HepG2 (cell line): ENCODE data around the gene CIROP. TPM values are rescaled to one million over a fixed set of nuclear protein-coding genes. Genes with fewer than 3 reads are reported as not detected.

Experiments
- IKZF1 ChIP-seq: fragments of 450-650 bp; IDR thresholded peaks from 2 replicates; pipeline ENCODE4 v1.7.1; 2016
- KLF16 ChIP-seq, 2 experiments: sonication (generic) in 1 of 2; formaldehyde crosslinking in 1 of 2; IDR thresholded peaks; 2 replicates each; pipeline versions ENCODE4 v1.6.1 to v1.8.0; 2016 to 2023; ENCODE audit warnings: missing genetic modification reagents in 2 of 2, missing compliant biosample characterization in 1 of 2
- PAX8 ChIP-seq: sonication (generic); formaldehyde crosslinking; IDR thresholded peaks from 2 replicates; pipeline ENCODE4 v1.8.0; 2022; ENCODE audit warnings: mild to moderate bottlenecking, missing genetic modification reagents, borderline replicate concordance
- PHF20 ChIP-seq: sonication (generic); formaldehyde crosslinking; IDR thresholded peaks from 2 replicates; pipeline ENCODE4 v1.5.0; 2020; ENCODE audit warnings: mild to moderate bottlenecking, missing genetic modification reagents
- POLR2AphosphoS5 ChIP-seq: IDR thresholded peaks from 2 replicates; pipeline ENCODE4 v1.6.1; 2012; ENCODE audit warnings: low read depth, low read length
- RXRB ChIP-seq: IDR thresholded peaks from 2 replicates; pipeline ENCODE4 v1.6.1; 2016; ENCODE audit warnings: borderline replicate concordance, missing genetic modification reagents, missing compliant biosample characterization
- SOX5 ChIP-seq: IDR thresholded peaks from 2 replicates; pipeline ENCODE4 v1.6.1; 2016; ENCODE audit warnings: borderline replicate concordance
- TAF15 ChIP-seq: fragments of 200-400 bp; formaldehyde crosslinking; IDR thresholded peaks from one replicate; pipeline ENCODE4 v1.6.1; 2018; ENCODE audit warnings: mild to moderate bottlenecking, low read depth, low read length; ENCODE audit not compliant: poor library complexity, severe bottlenecking
- U2AF1 ChIP-seq: fragments of 200-400 bp; formaldehyde crosslinking; optimal IDR thresholded peaks from 2 replicates; pipeline ENCODE3; 2017; ENCODE audit warnings: mild to moderate bottlenecking, low read depth, low read length
- ZHX2 ChIP-seq, 2 experiments: sonication (generic) in 1 of 2; formaldehyde crosslinking in 1 of 2; IDR thresholded peaks; 2 replicates each; pipeline versions ENCODE4 v1.6.1 to v1.9.0; 2014 to 2022; ENCODE audit warnings: antibody characterized with exemption in 1 of 2, borderline replicate concordance in 1 of 2, inconsistent platforms in 1 of 2, low read depth in 1 of 2, missing genetic modification reagents in 1 of 2
- ZNF136 ChIP-seq: sonication (generic); formaldehyde crosslinking; IDR thresholded peaks from 2 replicates; pipeline ENCODE4 v1.8.1; 2022; ENCODE audit warnings: low read depth, mild to moderate bottlenecking, moderate library complexity, missing genetic modification reagents
- ZNF138 ChIP-seq: sonication (generic); formaldehyde crosslinking; IDR thresholded peaks from 2 replicates; pipeline ENCODE4 v1.5.0; 2020; ENCODE audit warnings: mild to moderate bottlenecking, low read depth, missing genetic modification reagents
- ZNF253 ChIP-seq: sonication (generic); formaldehyde crosslinking; IDR thresholded peaks from 2 replicates; pipeline ENCODE4 v1.8.0; 2022; ENCODE audit warnings: mild to moderate bottlenecking, missing genetic modification reagents, borderline replicate concordance
- ZNF556 ChIP-seq: sonication (generic); formaldehyde crosslinking; IDR thresholded peaks from 2 replicates; pipeline ENCODE4 v1.4.0; 2020; ENCODE audit warnings: mild to moderate bottlenecking, missing genetic modification reagents, borderline replicate concordance
- ZNF570 ChIP-seq: sonication (generic); formaldehyde crosslinking; IDR thresholded peaks from 2 replicates; pipeline ENCODE4 v1.4.0; 2020; ENCODE audit warnings: mild to moderate bottlenecking, missing genetic modification reagents, borderline replicate concordance
- ZNF773 ChIP-seq: sonication (generic); formaldehyde crosslinking; IDR thresholded peaks from 2 replicates; pipeline ENCODE4 v1.4.0; 2020; ENCODE audit warnings: missing genetic modification reagents, borderline replicate concordance
- ZNF83 ChIP-seq: sonication (generic); formaldehyde crosslinking; IDR thresholded peaks from 2 replicates; pipeline ENCODE4 v1.4.0; 2020; ENCODE audit warnings: missing genetic modification reagents, mild to moderate bottlenecking, borderline replicate concordance
- ZSCAN25 ChIP-seq: sonication (generic); formaldehyde crosslinking; IDR thresholded peaks from 2 replicates; pipeline ENCODE4 v1.8.0; 2022; ENCODE audit warnings: mild to moderate bottlenecking, missing genetic modification reagents
- ZXDC ChIP-seq: sonication (generic); formaldehyde crosslinking; IDR thresholded peaks from 2 replicates; pipeline ENCODE4 v1.5.0; 2020; ENCODE audit warnings: mild to moderate bottlenecking, missing genetic modification reagents
- polyA plus RNA-seq, 8 experiments: library from polyadenylated mRNA; depleted of rRNA in 3 of 8; stranded (reverse) in 7 of 8; unstranded in 1 of 8; fragments of >200 nt; fragmentation: Illumina TruSeq in 4 of 8; extraction: Trizol in 4 of 8; gene quantifications; 2 replicates each; pipeline versions ENCODE4 v1.2.1 to v1.2.3, GENCODE V29; 2011 to 2016; ENCODE audit warnings: low read depth in 4 of 8, missing spikeins in 1 of 8, mixed read lengths in 1 of 8; ENCODE audit not compliant: insufficient read depth in 1 of 8
- total RNA-seq, 5 experiments: library from RNA; depleted of rRNA; stranded (reverse); fragments of >200 nt; fragmentation: Illumina TruSeq; extraction: Trizol; gene quantifications; 2 replicates each; pipeline ENCODE4 v1.2.3, GENCODE V29; 2016; ENCODE audit warnings: low read depth in 1 of 5

Gene CIROP
- total and polyA plus RNA-seq, 2 of the 13 experiments (the other 11 are each of a cell fraction or from before 2014, with no cell fraction given) = 0.07 TPM; not detected in 1

- TF ChIP-seq POLR2AphosphoS5 = no peak
- no peak for TF ChIP-seq PHF20 (CRISPR knock-in tag)
- peak; percentile 5; the same call in 1 of the 2 replicates for TF ChIP-seq ZXDC
- no peak for TF ChIP-seq SOX5 (CRISPR knock-in tag)
- TF ChIP-seq KLF16 (CRISPR knock-in tag; IDR thresholded peaks at IDR 0.05) = peak in 1 of 2 experiments; percentile 12; a peak in 1 of 4 replicates
- no peak for TF ChIP-seq ZNF83 (CRISPR knock-in tag)
- no peak for TF ChIP-seq ZSCAN25
- TF ChIP-seq ZHX2 (IDR thresholded peaks at IDR 0.05; ENCODE audit: low read depth) = peak; percentile 25; the same call in 1 of the 2 replicates
- no peak for TF ChIP-seq ZHX2 (CRISPR knock-in tag; IDR thresholded peaks at IDR 0.05; ENCODE audit: borderline replicate concordance)
- 0 out of 2 replicates have a peak, but pooled peaks have one; percentile 20 for TF ChIP-seq ZNF773
- no peak for TF ChIP-seq PAX8 (CRISPR knock-in tag)
- no peak for TF ChIP-seq ZNF253
- peak; percentile 73 for TF ChIP-seq ZNF556
- no peak for TF ChIP-seq ZNF138 (CRISPR knock-in tag)
- TF ChIP-seq RXRB (CRISPR knock-in tag) = no peak
- TF ChIP-seq IKZF1 = peak; percentile 92; the same call in 1 of the 2 replicates
- 0 out of 2 replicates have a peak, but pooled peaks have one; percentile 17 for TF ChIP-seq ZNF136 (CRISPR knock-in tag)
- 0 out of 2 replicates have a peak, but pooled peaks have one; percentile 49 for TF ChIP-seq ZNF570 (CRISPR knock-in tag)
- TF ChIP-seq TAF15 = peak; percentile 63
- TF ChIP-seq U2AF1 = peak; percentile 4
Observed at GRCh38 chr14:23056956-23057756, 47.6 kb downstream of the CIROP start, which contains the start of gene CDH24 (continued).
